Endodermal cell (in vitro differentiated cells): ENCODE results near the gene ATP6V0D1. TPM values are rescaled to one million over a fixed set of nuclear protein-coding genes. Genes with fewer than 3 reads are reported as not detected.

Experiments used
- DNase-seq: peaks from one replicate; pipeline ENCODE4 v3.0.0-alpha.2; 2017
- H3K27ac ChIP-seq: 2 replicates; pipeline ENCODE4 v1.5.1; 2013; ENCODE audit warnings: mild to moderate bottlenecking, low read depth, low read length, moderate library complexity
- H3K27me3 ChIP-seq: 2 replicates; pipeline ENCODE4 v1.6.1; 2013; ENCODE audit warnings: mild to moderate bottlenecking, low read length, moderate library complexity; ENCODE audit not compliant: insufficient read depth, control insufficient read depth, poor library complexity, severe bottlenecking
- H3K36me3 ChIP-seq: 2 replicates; pipeline ENCODE4 v1.7.0; 2013; ENCODE audit warnings: mild to moderate bottlenecking, low read length, moderate library complexity; ENCODE audit not compliant: control insufficient read depth, insufficient read depth
- H3K4me1 ChIP-seq: one replicate; pipeline ENCODE4 v1.7.0; 2013; ENCODE audit warnings: low read length; ENCODE audit not compliant: control insufficient read depth, insufficient read depth
- H3K4me3 ChIP-seq: 2 replicates; pipeline ENCODE4 v1.5.1; 2013; ENCODE audit warnings: mild to moderate bottlenecking, low read length, moderate library complexity
- H3K9ac ChIP-seq: 2 replicates; pipeline ENCODE4 v1.6.1; 2013; ENCODE audit warnings: mild to moderate bottlenecking, low read length, moderate library complexity; ENCODE audit not compliant: poor library complexity, severe bottlenecking; ENCODE audit errors: extremely low read depth
- H3K9me3 ChIP-seq: 2 replicates; pipeline ENCODE4 v1.6.1; 2013; ENCODE audit warnings: mild to moderate bottlenecking, low read length, moderate library complexity; ENCODE audit not compliant: control insufficient read depth
- H3K27ac Mint-ChIP-seq: 2 replicates; pipeline ENCODE4 v1.8.0; 2020; ENCODE audit warnings: mixed read lengths
- H3K27me3 Mint-ChIP-seq: 2 replicates; pipeline ENCODE4 v1.8.0; 2021; ENCODE audit warnings: mild to moderate bottlenecking, mixed read lengths; ENCODE audit not compliant: insufficient read depth
- H3K36me3 Mint-ChIP-seq: 2 replicates; pipeline ENCODE4 v1.8.0; 2020; ENCODE audit warnings: low read depth, mixed read lengths
- H3K4me1 Mint-ChIP-seq: 2 replicates; pipeline ENCODE4 v1.8.0; 2020; ENCODE audit warnings: mixed read lengths
- H3K4me3 Mint-ChIP-seq: 2 replicates; pipeline ENCODE4 v1.8.0; 2020; ENCODE audit warnings: mild to moderate bottlenecking, moderate library complexity, mixed read lengths
- H3K9me3 Mint-ChIP-seq: 2 replicates; pipeline ENCODE4 v1.8.0; 2020; ENCODE audit warnings: mild to moderate bottlenecking, mixed read lengths
- CTCF ChIP-seq: fragments of 200-600 bp; sonication (generic); conservative IDR thresholded peaks from 2 replicates; pipeline ENCODE4 v1.5.0; 2021; ENCODE audit warnings: antibody characterized with exemption, mild to moderate bottlenecking
- WGBS, 2 experiments: methylation state at CpG; one replicate each; pipeline versions ENCODE4 v1.1.5 to v1.1.7; 2013; ENCODE audit warnings: missing lambda C conversion rate in 2 of 2, mixed read lengths in 1 of 2; ENCODE audit not compliant: insufficient coverage in 1 of 2, insufficient read length in 1 of 2; 5-methylcytosine and 5-hydroxymethylcytosine counted together
- total RNA-seq, 2 donors: library from RNA; stranded (reverse); fragmentation: NEBNext Ultra II Directional in 1 of 2; extraction: Animal tissue kit (Norgen Biotek cat#: 25700) in 1 of 2; gene quantifications; 2 replicates in 1 of 2; 3 replicates in 1 of 2; pipeline ENCODE4 v1.2.1, GENCODE V29; 2021

The ATP6V0D1 gene
- total RNA-seq, 2 donors from 2014 or later = 56.0 to 58.3 TPM

DNA sequence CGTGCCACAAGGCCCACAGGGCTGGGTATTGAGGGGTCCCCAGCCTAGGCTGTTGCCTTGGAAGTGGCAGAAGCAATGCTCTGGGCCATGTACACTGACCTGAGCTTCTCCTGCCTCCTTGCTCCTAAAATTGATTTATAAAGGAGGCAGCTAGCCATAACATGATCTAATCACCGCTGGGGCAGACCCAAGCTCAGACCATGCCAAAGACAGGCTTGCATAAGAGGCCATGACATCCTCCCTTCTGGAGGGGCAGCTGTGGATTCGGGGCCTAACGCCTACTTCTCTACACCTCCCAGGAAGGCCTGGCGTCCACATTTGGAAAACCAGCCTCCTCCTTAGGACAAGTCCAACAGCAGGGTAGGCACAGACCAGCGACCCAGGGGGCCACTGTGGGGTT lies 37.7 kb downstream of the ATP6V0D1 start:
- no peak for TF ChIP-seq CTCF
- Mint-ChIP-seq H3K4me1 (peaks cover 3% of the 10 kb centered on the region), H3K4me3 (no peak overlapping the region), H3K27ac (no peak overlapping the region), H3K36me3 (peaks cover 25% of the 10 kb centered on the region), H3K9me3 (no peaks in the 10 kb centered on the region), H3K27me3 (no peaks in the 10 kb centered on the region)
- Histone ChIP-seq H3K27me3 (no peaks in the 10 kb centered on the region), H3K9ac (no peak overlapping the region), H3K9me3 (no peaks in the 10 kb centered on the region), H3K4me3 (no peak overlapping the region), H3K4me1 (no peaks in the 10 kb centered on the region), H3K36me3 (peaks cover 13% of the 10 kb centered on the region), H3K27ac (no peak overlapping the region)
- WGBS, 2 experiments = 89 to 90% methylated on average over 3 to 6 of the region's 6 CpGs
- DNase-seq = no peak

- DNase-seq = no peak
- no peak overlapping the region for H3K27ac ChIP-seq
- no peaks in the 10 kb centered on the region for H3K27me3 ChIP-seq
- no peak for TF ChIP-seq CTCF
- H3K4me1 ChIP-seq = no peaks in the 10 kb centered on the region
- H3K4me3 Mint-ChIP-seq = no peak overlapping the region
- no peaks in the 10 kb centered on the region for H3K9me3 Mint-ChIP-seq
- no peak overlapping the region for H3K27ac Mint-ChIP-seq
- H3K9ac ChIP-seq = no peak overlapping the region
- peaks cover 10% of the 10 kb centered on the region for H3K36me3 ChIP-seq
- H3K27me3 Mint-ChIP-seq = no peaks in the 10 kb centered on the region
- WGBS, 2 experiments = 96 to 99% methylated on average over 8 to 13 of the region's 13 CpGs
- H3K36me3 Mint-ChIP-seq = peaks cover 25% of the 10 kb centered on the region
- H3K9me3 ChIP-seq = no peaks in the 10 kb centered on the region
- no peak overlapping the region for H3K4me3 ChIP-seq
- H3K4me1 Mint-ChIP-seq = peaks cover 3% of the 10 kb centered on the region
These were observed 38.2 kb downstream of the ATP6V0D1 start for GRCh38 chr16:67442581-67443255.

- Histone ChIP-seq H3K4me3 (no peak overlapping the region), H3K9me3 (no peaks in the 10 kb centered on the region), H3K27me3 (no peaks in the 10 kb centered on the region), H3K27ac (no peak overlapping the region), H3K36me3 (peaks cover 10% of the 10 kb centered on the region), H3K9ac (no peak overlapping the region), H3K4me1 (no peaks in the 10 kb centered on the region)
- 54 to 88% methylated on average over 2 to 5 of the region's 5 CpGs for WGBS, 2 experiments
- Mint-ChIP-seq H3K9me3 (no peaks in the 10 kb centered on the region), H3K36me3 (peaks cover 25% of the 10 kb centered on the region), H3K4me1 (peaks cover 3% of the 10 kb centered on the region), H3K27me3 (no peaks in the 10 kb centered on the region), H3K4me3 (no peak overlapping the region), H3K27ac (no peak overlapping the region)
- no peak for TF ChIP-seq CTCF
- no peak for DNase-seq
These were observed 39.0 kb downstream of the ATP6V0D1 start for GRCh38 chr16:67441907-67442306.
